GM12878 (cell line): ENCODE results near the gene ELP4. TPM values are rescaled to one million over a fixed set of nuclear protein-coding genes. Genes with fewer than 3 reads are reported as not detected.

ENCODE experiments used
- ATAC-seq: fragments of 200-7000 bp; cut with Tn5 transposase; 3 replicates; pipeline ENCODE4 v1.9.1; 2020; ENCODE audit warnings: mild to moderate bottlenecking, moderate library complexity
- BruUV-seq: library from RNA; stranded (reverse); fragments of 400-500 nt; replicated peaks from 2 replicates; lab custom pipeline; 2021; lab: Mats Ljungman, UMichigan
- CTCF ChIA-PET: fragments of 300-600 bp; sonication (Branson Sonifier 250); formaldehyde crosslinking; extraction: SDS; loops from one replicate; lab custom pipeline; 2021; ENCODE audit warnings: inconsistent platforms; lab: Yijun Ruan, JAX
- POLR2A ChIA-PET: fragments of 350-600 bp; formaldehyde crosslinking; extraction: SDS; loops from one replicate; lab custom pipeline; 2021; ENCODE audit warnings: inconsistent platforms; lab: Charles Lee
- RAD21 ChIA-PET: fragments of 300-600 bp; sonication (Branson Sonifier 250); formaldehyde crosslinking; loops from one replicate; lab custom pipeline; 2023; ENCODE audit warnings: antibody characterized with exemption; ENCODE audit not compliant: unreplicated experiment; lab: Charles Lee
- SMC1A ChIA-PET: fragments of 300-600 bp; sonication (Branson Sonifier 250); formaldehyde crosslinking; loops from one replicate; lab custom pipeline; 2023; ENCODE audit not compliant: unreplicated experiment, uncharacterized antibody; lab: Charles Lee
- DNase-seq: peaks from one replicate; pipeline ENCODE4 v3.0.0-alpha.2; 2011; ENCODE audit warnings: low read depth, low spot score
- FAIRE-seq: peaks from 3 replicates; lab custom pipeline; 2011; peaks lifted over from hg19 to GRCh38; lab: Jason Lieb, UNC
- H2AFZ ChIP-seq: 2 replicates; pipeline ENCODE4 v1.6.0; 2011; ENCODE audit warnings: low read depth, low read length, control low read depth; ENCODE audit not compliant: control insufficient read depth
- H3K27ac ChIP-seq: 2 replicates; pipeline ENCODE4 v1.5.1; 2011; ENCODE audit warnings: control low read depth; ENCODE audit not compliant: control insufficient read depth, insufficient read depth
- H3K27me3 ChIP-seq, 2 experiments: replicated peaks in 1 of 2; 2 replicates each; pipeline versions ENCODE4 v1.6.0 to v1.6.1; 2011; ENCODE audit warnings: low read length in 1 of 2; ENCODE audit not compliant: control insufficient read depth in 2 of 2, insufficient read depth in 2 of 2
- H3K36me3 ChIP-seq, 2 experiments: 2 replicates each; pipeline ENCODE4 v1.5.1; 2011; ENCODE audit warnings: low read length in 1 of 2; ENCODE audit not compliant: control insufficient read depth in 2 of 2, insufficient read depth in 2 of 2
- H3K4me1 ChIP-seq: 2 replicates; pipeline ENCODE4 v1.6.1; 2011; ENCODE audit warnings: mild to moderate bottlenecking, low read length, moderate library complexity, mixed read lengths; ENCODE audit not compliant: control insufficient read depth, insufficient read depth
- H3K4me2 ChIP-seq: 2 replicates; pipeline ENCODE4 v1.6.0; 2011; ENCODE audit warnings: control low read depth; ENCODE audit not compliant: control insufficient read depth, insufficient read depth
- H3K4me3 ChIP-seq: fragments of 200-600 bp; sonication (generic); 2 replicates; pipeline ENCODE4 v1.5.1; 2016
- H3K79me2 ChIP-seq: 2 replicates; pipeline ENCODE4 v1.6.0; 2011; ENCODE audit warnings: low read length; ENCODE audit not compliant: control insufficient read depth, insufficient read depth
- H3K9ac ChIP-seq: 2 replicates; pipeline ENCODE4 v1.8.0; 2011; ENCODE audit warnings: low read length, control low read depth, mixed read lengths; ENCODE audit not compliant: control insufficient read depth, insufficient read depth
- H3K9me3 ChIP-seq: replicated peaks from 3 replicates; pipeline ENCODE4 v1.5.1; 2011; ENCODE audit warnings: mild to moderate bottlenecking, low read length; ENCODE audit not compliant: control insufficient read depth, insufficient read depth
- H4K20me1 ChIP-seq: 2 replicates; pipeline ENCODE4 v1.6.0; 2011; ENCODE audit not compliant: control insufficient read depth, insufficient read depth
- CREM ChIP-seq: IDR thresholded peaks from 2 replicates; pipeline ENCODE4 v1.6.1; 2014; ENCODE audit warnings: antibody characterized with exemption, low read depth
- JUNB ChIP-seq: IDR thresholded peaks from 2 replicates; pipeline ENCODE4 v1.6.1; 2016; ENCODE audit warnings: antibody characterized with exemption, mild to moderate bottlenecking
- NFYB ChIP-seq: IDR thresholded peaks from 2 replicates; pipeline ENCODE4 v1.6.1; 2011; ENCODE audit warnings: low read depth, mild to moderate bottlenecking, low read length, improper control_type of control experiment, moderate library complexity; ENCODE audit not compliant: insufficient read depth
- POLR2AphosphoS2 ChIP-seq: IDR thresholded peaks from 2 replicates; pipeline ENCODE4 v1.6.1; 2011; ENCODE audit warnings: low read depth, mild to moderate bottlenecking, low read length, improper control_type of control experiment, moderate library complexity
- RELA ChIP-seq: fragments of 450-650 bp; IDR thresholded peaks from 2 replicates; pipeline ENCODE4 v1.8.0; 2014; ENCODE audit warnings: borderline replicate concordance; ENCODE audit not compliant: partially characterized antibody
- RUNX3 ChIP-seq: IDR thresholded peaks from 2 replicates; pipeline ENCODE4 v1.6.1; 2012; ENCODE audit warnings: low read length, inconsistent platforms
- SMAD1 ChIP-seq: fragments of 450-650 bp; IDR thresholded peaks from 2 replicates; pipeline ENCODE4 v1.6.1; 2018; ENCODE audit warnings: mild to moderate bottlenecking, low read depth; ENCODE audit not compliant: partially characterized antibody
- SRF ChIP-seq, 2 experiments: IDR thresholded peaks; 2 replicates each; pipeline ENCODE4 v1.6.1; 2011; ENCODE audit warnings: low read depth in 2 of 2, low read length in 2 of 2, mild to moderate bottlenecking in 1 of 2, moderate library complexity in 1 of 2
- STAT3 ChIP-seq: IDR thresholded peaks from 2 replicates; pipeline ENCODE4 v1.6.1; 2011; ENCODE audit warnings: low read depth, low read length, improper control_type of control experiment
- WGBS: methylation state at CpG from one replicate; pipeline ENCODE4 v1.1.6; 2016; ENCODE audit warnings: low lambda C conversion rate; ENCODE audit not compliant: insufficient replicate concordance, insufficient coverage; ENCODE audit errors: missing lambda C conversion rate; 5-methylcytosine and 5-hydroxymethylcytosine counted together
- in situ Hi-C: fragments of 300-500 bp; cut with MboI; formaldehyde crosslinking; loops from 9 replicates; pipeline ENCODE4 v1.14.3; 2018; ENCODE audit warnings: mixed read lengths
- intact Hi-C: fragments of 100-400 bp; cut with micrococcal nuclease; formaldehyde crosslinking; loops from one replicate; pipeline ENCODE4 v1.14.2; 2022; ENCODE audit not compliant: unreplicated experiment
- polyA plus RNA-seq, 11 experiments: library from polyadenylated mRNA; depleted of rRNA in 4 of 11; unstranded in 6 of 11; stranded (reverse) in 5 of 11; fragments of >200 nt; fragmentation: Nextera tagmentation in 4 of 11; fragmentation: Illumina TruSeq in 1 of 11; extraction: Ambion mirVana in 4 of 11; extraction: Trizol in 1 of 11; gene quantifications; 1 replicate in 1 of 11; 2 replicates in 10 of 11; pipeline versions ENCODE4 v1.2.1 to v1.2.3, GENCODE V29; 2011 to 2016; ENCODE audit warnings: inconsistent platforms in 2 of 11, missing spikeins in 2 of 11, low read depth in 1 of 11
- total RNA-seq, 4 experiments: library from RNA; depleted of rRNA in 3 of 4; stranded (reverse); fragments of >200 nt in 3 of 4; fragmentation: Illumina TruSeq in 1 of 4; extraction: Trizol in 1 of 4; gene quantifications; 2 replicates each; pipeline versions ENCODE4 v1.2.1 to v1.2.3, GENCODE V29; 2013 to 2021
- TF ChIP-seq, protein P1 (sequence below): fragments of 450-650 bp; formaldehyde crosslinking; IDR thresholded peaks from 2 replicates; pipeline ENCODE4 v1.4.0; 2022; ENCODE audit warnings: mild to moderate bottlenecking, moderate library complexity
- TF ChIP-seq, protein P2 (sequence below): fragments of 450-650 bp; IDR thresholded peaks from 2 replicates; pipeline ENCODE4 v1.6.1; 2014; ENCODE audit warnings: mild to moderate bottlenecking
- TF ChIP-seq, protein P3 (sequence below): IDR thresholded peaks from 2 replicates; pipeline ENCODE4 v1.6.1; 2011; ENCODE audit warnings: mild to moderate bottlenecking, low read depth, low read length, moderate library complexity; ENCODE audit not compliant: insufficient replicate concordance
- TF ChIP-seq, protein P4 (sequence below): fragments of 450-650 bp; formaldehyde crosslinking; IDR thresholded peaks from 2 replicates; pipeline ENCODE4 v1.5.0; 2022; ENCODE audit warnings: mild to moderate bottlenecking, missing genetic modification characterization

ELP4 gene
- total and polyA plus RNA-seq, 10 of the 15 experiments (the other 5 are each of a cell fraction or from before 2014, with no cell fraction given), result 17.7 to 36.1 (median 27.0) TPM

DNA sequence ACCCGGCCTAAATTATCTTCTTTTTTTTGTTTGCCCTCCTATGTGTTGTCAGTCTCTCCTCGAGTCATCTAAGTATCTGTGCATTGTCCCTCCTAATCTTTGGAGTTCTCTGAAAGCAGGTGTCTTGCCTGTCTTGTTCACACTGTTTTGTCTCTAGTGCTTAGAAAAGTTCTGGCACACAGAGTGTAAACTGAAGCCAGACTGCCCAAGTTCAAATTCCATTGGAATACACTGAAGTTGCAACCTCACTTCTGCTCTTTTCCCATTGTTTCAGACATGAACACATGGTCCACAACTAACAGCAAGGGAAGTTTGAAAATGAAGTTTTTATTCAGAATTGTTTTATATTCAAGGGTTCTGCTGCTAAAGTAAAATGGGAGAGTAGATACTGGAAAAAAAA, 262.8 kb downstream of the ELP4 start (continued):
- TF ChIP-seq, protein P1, sequence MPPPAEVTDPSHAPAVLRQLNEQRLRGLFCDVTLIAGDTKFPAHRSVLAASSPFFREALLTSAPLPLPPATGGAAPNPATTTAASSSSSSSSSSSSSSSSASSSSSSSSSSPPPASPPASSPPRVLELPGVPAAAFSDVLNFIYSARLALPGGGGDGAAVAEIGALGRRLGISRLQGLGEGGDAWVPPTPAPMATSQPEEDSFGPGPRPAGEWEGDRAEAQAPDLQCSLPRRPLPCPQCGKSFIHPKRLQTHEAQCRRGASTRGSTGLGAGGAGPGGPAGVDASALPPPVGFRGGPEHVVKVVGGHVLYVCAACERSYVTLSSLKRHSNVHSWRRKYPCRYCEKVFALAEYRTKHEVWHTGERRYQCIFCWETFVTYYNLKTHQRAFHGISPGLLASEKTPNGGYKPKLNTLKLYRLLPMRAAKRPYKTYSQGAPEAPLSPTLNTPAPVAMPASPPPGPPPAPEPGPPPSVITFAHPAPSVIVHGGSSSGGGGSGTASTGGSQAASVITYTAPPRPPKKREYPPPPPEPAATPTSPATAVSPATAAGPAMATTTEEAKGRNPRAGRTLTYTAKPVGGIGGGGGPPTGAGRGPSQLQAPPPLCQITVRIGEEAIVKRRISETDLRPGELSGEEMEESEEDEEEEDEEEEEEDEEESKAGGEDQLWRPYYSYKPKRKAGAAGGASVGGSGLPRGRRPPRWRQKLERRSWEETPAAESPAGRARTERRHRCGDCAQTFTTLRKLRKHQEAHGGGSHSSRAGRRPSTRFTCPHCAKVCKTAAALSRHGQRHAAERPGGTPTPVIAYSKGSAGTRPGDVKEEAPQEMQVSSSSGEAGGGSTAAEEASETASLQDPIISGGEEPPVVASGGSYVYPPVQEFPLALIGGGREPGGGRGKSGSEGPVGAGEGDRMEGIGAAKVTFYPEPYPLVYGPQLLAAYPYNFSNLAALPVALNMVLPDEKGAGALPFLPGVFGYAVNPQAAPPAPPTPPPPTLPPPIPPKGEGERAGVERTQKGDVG, result no peak
- no peak for TF ChIP-seq JUNB
- TF ChIP-seq, protein P2, sequence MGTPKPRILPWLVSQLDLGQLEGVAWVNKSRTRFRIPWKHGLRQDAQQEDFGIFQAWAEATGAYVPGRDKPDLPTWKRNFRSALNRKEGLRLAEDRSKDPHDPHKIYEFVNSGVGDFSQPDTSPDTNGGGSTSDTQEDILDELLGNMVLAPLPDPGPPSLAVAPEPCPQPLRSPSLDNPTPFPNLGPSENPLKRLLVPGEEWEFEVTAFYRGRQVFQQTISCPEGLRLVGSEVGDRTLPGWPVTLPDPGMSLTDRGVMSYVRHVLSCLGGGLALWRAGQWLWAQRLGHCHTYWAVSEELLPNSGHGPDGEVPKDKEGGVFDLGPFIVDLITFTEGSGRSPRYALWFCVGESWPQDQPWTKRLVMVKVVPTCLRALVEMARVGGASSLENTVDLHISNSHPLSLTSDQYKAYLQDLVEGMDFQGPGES, result no peak

DNA sequence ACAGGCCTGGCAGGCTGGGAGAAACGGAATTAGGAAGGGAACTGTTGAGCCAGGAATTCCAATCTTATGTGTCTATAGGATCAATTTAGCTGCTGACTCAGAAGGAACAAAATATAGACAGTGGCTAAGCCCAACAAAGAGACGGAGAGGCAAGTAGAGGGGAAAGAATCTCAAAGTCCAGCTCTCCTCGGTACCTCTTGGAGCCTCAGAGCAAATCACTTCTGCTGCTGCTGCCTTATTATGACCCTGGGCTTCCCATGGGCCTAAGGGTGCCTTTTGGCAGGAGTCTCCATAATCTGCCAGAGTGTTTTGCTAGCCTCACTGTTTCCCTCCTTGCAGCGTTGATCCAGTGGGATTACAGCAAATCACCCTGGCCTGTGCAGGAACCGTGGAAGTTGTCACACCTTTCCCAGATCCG, 269.8 kb downstream of the ELP4 start:
- no peaks in the 10 kb centered on the region for H3K4me1 ChIP-seq
- H2AFZ ChIP-seq, result no peak overlapping the region
- ChIA-PET CTCF (no interaction called here), SMC1A (interaction anchor here (0.5 kb wide), 1 partner anchor 1160 kb away, joined by 3 read pairs; no protein-coding TSS in a partner anchor), RAD21 (no interaction called here), POLR2A (no interaction called here)
- ATAC-seq (no peak), DNase-seq (no peak), FAIRE-seq (no peak)
- H3K27ac ChIP-seq, result no peak overlapping the region
- H3K4me3 ChIP-seq, result no peak overlapping the region
- no peak overlapping the region for H3K9ac ChIP-seq
- no peaks in the 10 kb centered on the region for H3K27me3 ChIP-seq
- no peak overlapping the region for H3K4me2 ChIP-seq
- in situ Hi-C loops (no loop called here), intact Hi-C loops (no loop called here)
- WGBS, result 86% methylated on average over 6 of the region's 6 CpGs
- no peaks in the 10 kb centered on the region for H3K9me3 ChIP-seq
- H3K79me2 ChIP-seq, result no peaks in the 10 kb centered on the region
- no TSS peak for BruUV-seq
- H4K20me1 ChIP-seq, result no peaks in the 10 kb centered on the region
- H3K36me3 ChIP-seq, result no peaks in the 10 kb centered on the region
- TF ChIP-seq, protein P3, sequence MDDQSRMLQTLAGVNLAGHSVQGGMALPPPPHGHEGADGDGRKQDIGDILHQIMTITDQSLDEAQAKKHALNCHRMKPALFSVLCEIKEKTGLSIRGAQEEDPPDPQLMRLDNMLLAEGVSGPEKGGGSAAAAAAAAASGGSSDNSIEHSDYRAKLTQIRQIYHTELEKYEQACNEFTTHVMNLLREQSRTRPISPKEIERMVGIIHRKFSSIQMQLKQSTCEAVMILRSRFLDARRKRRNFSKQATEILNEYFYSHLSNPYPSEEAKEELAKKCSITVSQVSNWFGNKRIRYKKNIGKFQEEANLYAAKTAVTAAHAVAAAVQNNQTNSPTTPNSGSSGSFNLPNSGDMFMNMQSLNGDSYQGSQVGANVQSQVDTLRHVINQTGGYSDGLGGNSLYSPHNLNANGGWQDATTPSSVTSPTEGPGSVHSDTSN, result no peak
- TF ChIP-seq STAT3, result no peak
- TF ChIP-seq POLR2AphosphoS2, result no peak
- no peak for TF ChIP-seq SMAD1
- no peak for TF ChIP-seq RELA
- TF ChIP-seq RUNX3, result no peak
- TF ChIP-seq, protein P4, sequence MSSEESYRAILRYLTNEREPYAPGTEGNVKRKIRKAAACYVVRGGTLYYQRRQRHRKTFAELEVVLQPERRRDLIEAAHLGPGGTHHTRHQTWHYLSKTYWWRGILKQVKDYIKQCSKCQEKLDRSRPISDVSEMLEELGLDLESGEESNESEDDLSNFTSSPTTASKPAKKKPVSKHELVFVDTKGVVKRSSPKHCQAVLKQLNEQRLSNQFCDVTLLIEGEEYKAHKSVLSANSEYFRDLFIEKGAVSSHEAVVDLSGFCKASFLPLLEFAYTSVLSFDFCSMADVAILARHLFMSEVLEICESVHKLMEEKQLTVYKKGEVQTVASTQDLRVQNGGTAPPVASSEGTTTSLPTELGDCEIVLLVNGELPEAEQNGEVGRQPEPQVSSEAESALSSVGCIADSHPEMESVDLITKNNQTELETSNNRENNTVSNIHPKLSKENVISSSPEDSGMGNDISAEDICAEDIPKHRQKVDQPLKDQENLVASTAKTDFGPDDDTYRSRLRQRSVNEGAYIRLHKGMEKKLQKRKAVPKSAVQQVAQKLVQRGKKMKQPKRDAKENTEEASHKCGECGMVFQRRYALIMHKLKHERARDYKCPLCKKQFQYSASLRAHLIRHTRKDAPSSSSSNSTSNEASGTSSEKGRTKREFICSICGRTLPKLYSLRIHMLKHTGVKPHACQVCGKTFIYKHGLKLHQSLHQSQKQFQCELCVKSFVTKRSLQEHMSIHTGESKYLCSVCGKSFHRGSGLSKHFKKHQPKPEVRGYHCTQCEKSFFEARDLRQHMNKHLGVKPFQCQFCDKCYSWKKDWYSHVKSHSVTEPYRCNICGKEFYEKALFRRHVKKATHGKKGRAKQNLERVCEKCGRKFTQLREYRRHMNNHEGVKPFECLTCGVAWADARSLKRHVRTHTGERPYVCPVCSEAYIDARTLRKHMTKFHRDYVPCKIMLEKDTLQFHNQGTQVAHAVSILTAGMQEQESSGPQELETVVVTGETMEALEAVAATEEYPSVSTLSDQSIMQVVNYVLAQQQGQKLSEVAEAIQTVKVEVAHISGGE, result no peak
- TF ChIP-seq NFYB, result no peak
- TF ChIP-seq SRF (IDR thresholded peaks at IDR 0.05; ENCODE audit: low read depth in 2 of 2, low read length in 2 of 2), result no peak
- TF ChIP-seq CREM, result no peak
